Measurements from ENCODE around the gene ANKRD44.
"Not testable (repeated sequence)": the region's sequence is repeated elsewhere in the genome, so short reads cannot be mapped to it uniquely, and the experiment has no call there.

Gene ANKRD44

GRCh38 chr2:197256547-197257170, 53.9 kb downstream of the ANKRD44 start:
- no peak for DNase-seq (ENCODE audit: low read depth)

GRCh38 chr2:197256021-197256420, 54.6 kb downstream of the ANKRD44 start:
- DNase-seq (ENCODE audit: low read depth), result no peak

- DNase-seq (ENCODE audit: low read depth), result peak; percentile 50
These were observed 55.0 kb downstream of the ANKRD44 start for GRCh38 chr2:197255543-197255942.

GRCh38 chr2:197254776-197255530, 55.6 kb downstream of the ANKRD44 start:
- DNase-seq (ENCODE audit: low read depth), result no peak

GRCh38 chr2:197251576-197251975, 59.0 kb downstream of the ANKRD44 start:
- no peak for DNase-seq (ENCODE audit: low read depth)

DNA sequence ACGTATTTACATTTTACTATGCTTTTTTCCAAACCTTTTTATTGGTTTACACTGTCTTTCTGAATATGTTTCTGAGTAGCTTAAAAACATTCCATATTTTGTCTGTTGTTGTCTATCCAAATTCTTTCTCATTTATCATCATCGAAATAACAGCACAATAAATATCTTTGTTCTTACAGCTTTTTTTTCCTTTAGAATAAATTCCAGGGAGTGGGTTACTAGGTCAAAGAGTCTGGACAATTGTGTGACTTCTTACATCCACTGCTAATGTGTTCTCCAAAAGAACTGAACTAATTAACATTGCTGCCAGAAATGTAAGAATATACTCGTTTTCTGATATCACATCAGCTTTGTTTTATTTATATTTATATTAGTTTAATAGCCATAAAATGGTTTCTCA, 59.4 kb downstream of the ANKRD44 start:
- DNase-seq (ENCODE audit: low read depth), result no peak

DNA sequence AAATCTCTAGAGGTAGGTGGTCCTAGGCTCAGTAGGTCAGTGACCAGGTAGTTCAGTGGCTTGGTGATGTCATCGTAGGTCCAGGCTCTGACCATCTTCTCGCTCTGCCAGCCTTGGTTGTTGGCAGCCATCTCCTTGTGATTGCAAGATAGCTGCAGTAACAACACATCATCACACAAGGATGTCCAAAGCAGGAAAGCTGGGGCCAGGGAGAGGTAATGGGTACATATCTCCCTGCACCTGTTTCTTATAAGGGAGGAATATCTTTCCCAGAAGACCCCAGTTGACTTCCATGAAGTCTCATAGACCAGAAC, 60.5 kb downstream of the ANKRD44 start:
- DNase-seq (ENCODE audit: low read depth), result no peak

- no peak for DNase-seq (ENCODE audit: low read depth)
These were observed 61.0 kb downstream of the ANKRD44 start for GRCh38 chr2:197249381-197250083.

DNA sequence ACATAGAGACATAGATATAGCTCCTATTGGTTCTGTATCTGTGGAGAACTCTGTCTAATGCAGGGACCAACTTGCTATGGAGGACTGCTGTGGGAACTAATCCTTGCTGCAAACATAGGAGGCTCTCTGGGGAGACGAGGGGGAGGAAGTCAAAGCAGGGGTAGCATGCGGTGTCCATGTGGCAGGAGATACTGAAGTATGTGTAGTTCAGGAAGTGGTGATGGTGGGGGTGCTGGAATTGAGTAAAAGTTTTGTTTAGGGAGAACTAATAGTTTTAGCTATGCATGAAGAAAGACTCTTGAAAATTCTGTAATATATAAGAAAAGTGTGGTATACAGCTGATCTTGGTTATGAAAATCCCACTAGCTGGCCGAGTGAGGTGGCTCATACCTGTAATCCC, 62.0 kb downstream of the ANKRD44 start:
- DNase-seq (ENCODE audit: low read depth), result no peak

- DNase-seq (ENCODE audit: low read depth), result no peak
These were observed 62.6 kb downstream of the ANKRD44 start for GRCh38 chr2:197248001-197248401.

DNA sequence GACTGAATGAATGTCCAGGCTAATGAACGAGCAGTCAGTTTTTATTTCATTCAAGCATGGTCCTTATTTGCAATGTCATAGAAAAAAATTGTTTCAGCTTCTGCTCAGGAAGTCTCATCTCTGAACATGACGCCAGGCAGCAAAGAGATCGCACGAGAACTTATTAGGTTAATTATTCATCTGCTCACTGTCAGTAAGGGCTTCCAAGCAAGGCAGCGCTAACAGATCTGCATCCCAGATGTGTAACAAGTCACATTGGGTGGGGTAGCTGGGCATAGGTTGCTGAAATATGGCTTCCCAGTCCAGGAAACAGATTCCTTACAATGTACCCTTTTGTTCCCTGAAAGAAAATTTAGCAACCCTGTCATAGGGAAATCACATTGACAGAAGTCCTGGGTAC, 63.5 kb downstream of the ANKRD44 start:
- DNase-seq (ENCODE audit: low read depth), result no peak

DNA sequence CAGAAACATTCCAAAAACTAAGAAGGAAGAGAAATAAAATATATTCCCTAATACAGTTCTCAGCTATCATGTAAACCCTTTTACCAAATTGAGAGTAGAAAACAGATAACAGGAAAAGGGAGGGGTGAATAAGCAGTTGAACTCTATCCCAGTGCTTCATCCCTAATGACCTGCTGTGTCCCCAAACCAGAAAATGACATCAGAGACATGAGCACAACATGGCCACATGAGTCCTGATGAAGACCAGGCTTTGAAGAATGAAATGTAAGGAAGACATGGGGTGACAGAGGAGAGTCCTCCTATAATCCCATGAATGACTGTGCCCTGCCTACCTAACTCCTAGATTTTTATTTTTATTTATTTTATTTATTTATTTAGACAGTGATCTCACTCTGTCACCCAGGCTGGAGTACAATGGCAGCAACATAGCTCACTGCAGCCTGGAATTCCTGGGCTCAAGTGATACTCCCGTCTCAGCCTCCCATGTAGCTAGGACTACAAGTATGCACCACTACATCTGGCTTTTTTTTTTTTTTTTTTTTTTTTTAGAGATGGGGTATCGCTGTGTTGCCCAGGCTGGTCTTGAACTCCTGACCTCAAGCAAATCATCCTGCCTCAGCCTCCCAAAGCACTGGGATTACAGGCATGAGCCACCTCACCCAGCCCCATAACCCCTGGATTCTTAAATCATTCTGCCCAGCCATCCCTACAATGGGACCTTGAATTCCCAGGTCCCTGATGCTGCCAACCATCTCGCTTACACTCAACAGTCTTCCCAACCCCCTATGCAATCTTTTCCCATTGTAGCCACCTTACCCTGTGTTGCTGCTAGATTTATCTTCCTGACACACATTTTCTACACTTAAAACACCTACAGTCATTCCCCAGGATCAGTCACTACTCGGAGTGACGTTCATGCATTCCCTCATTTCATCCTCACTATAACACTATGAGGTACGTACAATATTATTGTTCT, 64.5 kb downstream of the ANKRD44 start:
- no peak for DNase-seq (ENCODE audit: low read depth)

- DNase-seq (ENCODE audit: low read depth), result no peak
These were observed 66.2 kb downstream of the ANKRD44 start for GRCh38 chr2:197244349-197244748.

DNA sequence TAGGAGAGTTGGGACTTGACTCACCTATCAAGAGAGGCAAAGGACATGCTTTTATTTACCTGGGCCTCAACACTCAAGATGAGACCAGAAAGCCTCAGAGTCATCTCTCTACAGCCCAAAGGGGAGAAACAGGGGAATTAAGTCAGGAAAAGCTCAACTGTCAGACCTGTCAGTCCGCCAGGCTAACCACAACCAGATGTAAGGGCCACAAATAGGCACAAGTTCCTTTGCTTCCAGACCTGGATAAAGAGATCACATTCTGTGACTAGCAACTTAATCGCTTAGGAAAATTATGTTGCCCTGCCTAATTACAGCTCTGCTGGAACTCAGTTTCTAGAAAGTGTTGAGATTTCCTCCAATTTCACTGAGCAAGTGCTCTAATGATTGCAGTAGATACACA, 67.9 kb downstream of the ANKRD44 start:
- DNase-seq (ENCODE audit: low read depth), result no peak

DNA sequence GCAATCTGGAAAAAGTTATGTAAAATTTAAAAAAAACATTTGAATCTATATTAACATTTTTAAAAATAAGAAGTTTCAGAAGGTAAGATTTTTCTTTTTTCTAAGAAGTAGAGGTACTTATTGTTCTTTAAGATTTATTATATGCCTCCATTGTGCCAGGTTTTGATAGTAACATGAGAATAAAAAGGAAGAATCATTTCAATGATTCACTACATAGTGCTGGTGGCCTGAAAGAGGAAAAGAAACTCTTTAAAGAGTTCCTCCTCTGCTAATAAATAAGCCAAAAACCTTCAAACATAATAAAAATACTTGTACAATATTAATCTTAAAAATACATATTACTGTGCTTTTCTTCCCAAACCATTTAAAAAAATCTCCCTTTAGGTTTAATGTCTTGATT, 69.0 kb downstream of the ANKRD44 start:
- DNase-seq (ENCODE audit: low read depth), result no peak

- no peak for DNase-seq (ENCODE audit: low read depth)
These were observed 69.4 kb downstream of the ANKRD44 start for GRCh38 chr2:197241153-197241552.

DNA sequence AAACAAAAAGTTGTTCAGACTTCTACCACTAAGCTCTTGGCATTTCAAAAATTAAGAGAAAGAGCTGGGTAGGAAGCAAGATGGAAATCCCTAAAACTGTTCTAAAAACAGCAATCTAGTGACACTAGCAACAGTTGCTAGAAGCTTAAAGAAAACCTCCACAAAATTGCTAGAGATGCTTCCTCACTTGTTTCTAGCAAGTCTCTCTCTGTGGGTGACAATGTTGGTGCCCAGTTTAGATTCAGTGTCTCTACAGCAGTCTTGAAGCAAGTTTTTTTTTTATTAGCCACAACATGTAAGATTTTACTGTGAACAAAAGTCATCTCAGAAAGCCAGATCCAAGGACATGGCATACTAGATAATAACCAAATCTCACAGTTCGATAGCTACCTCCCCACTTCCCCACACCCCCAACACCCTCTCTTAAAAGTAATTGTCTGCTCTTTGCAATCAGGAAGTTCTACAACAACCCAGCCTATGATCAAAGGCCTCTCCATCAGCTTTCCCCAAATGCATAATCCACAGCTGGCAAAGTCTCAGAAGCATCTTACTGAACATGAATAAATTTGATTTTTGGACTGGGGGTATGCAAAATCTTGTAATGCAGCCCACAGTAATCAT, 70.0 kb downstream of the ANKRD44 start:
- DNase-seq (ENCODE audit: low read depth), result no peak

DNA sequence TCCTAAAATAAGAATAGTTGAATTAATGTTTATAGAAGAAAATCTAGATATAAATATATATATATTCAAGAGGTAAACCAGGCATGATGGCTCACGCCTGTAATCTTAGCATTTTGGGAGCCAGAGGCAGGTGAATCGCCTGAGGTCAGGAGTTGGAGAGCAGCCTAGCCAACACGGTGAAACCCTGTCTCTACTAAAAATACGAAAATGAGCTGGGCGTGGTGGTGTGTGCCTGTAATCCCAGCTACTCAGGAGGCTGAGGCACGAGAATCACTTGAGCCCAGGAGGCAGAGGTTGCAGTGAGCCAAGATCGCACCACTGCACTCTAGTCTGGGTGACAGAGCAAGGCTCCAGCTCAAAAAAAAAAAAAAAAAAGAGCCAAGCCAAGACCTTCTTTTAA, 70.6 kb downstream of the ANKRD44 start:
- not testable (repeated sequence) for DNase-seq (ENCODE audit: low read depth)

- no peak for DNase-seq (ENCODE audit: low read depth)
These were observed 71.1 kb downstream of the ANKRD44 start for GRCh38 chr2:197239434-197239833.

- no peak for DNase-seq (ENCODE audit: low read depth)
These were observed 72.6 kb downstream of the ANKRD44 start for GRCh38 chr2:197238043-197238365.

DNA sequence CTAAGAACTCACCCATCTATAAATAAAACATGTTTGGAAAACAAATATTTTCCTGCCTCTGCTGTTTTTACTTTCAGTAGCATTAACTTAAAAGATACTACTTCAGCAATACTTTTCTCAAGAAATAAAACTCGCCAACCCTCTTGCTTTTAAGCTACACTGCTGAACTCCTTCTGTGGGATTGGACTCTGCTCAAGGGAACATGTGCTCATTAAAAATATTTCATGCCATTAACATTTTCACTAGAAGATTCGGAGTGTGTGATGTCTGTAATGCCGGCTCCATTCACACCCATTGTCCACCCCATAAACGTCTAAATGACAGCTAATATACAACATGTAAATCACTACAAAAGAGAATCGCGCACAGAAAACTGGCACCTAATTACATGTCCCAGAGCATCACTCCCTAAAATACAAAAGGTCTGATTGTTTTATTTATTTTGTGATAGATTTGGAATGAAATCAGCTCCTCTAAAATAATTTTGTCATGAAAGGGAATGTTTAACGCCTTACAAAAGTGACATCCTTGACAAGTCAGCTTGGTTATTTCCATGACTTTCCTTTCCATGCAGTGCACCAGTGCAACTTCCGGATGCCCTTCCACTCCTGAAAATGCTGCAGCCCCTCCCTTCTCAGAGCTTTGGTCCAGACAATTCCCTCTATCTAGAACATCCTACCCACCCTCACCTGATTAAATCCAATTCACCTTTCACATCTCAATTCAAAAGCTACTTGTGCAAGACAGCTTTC, 73.1 kb downstream of the ANKRD44 start:
- DNase-seq (ENCODE audit: low read depth), result no peak

All from stimulated activated CD8-positive, alpha-beta memory T cell treated with anti-CD3 and anti-CD28 coated beads, Interleukin-12 subunit alpha, Interleukin-12 subunit beta, amount 100 ng/mL, for 1 hour (primary cell).